ENCODE results near the gene PKP1. TPM values are rescaled to one million over a fixed set of nuclear protein-coding genes. Genes with fewer than 3 reads are reported as not detected.

Gene PKP1
- total and polyA plus RNA-seq, 10 of the 15 experiments (the other 5 are each of a cell fraction or from before 2014, with no cell fraction given) = 0.03 TPM; not detected in 9

- TF ChIP-seq, protein P1, sequence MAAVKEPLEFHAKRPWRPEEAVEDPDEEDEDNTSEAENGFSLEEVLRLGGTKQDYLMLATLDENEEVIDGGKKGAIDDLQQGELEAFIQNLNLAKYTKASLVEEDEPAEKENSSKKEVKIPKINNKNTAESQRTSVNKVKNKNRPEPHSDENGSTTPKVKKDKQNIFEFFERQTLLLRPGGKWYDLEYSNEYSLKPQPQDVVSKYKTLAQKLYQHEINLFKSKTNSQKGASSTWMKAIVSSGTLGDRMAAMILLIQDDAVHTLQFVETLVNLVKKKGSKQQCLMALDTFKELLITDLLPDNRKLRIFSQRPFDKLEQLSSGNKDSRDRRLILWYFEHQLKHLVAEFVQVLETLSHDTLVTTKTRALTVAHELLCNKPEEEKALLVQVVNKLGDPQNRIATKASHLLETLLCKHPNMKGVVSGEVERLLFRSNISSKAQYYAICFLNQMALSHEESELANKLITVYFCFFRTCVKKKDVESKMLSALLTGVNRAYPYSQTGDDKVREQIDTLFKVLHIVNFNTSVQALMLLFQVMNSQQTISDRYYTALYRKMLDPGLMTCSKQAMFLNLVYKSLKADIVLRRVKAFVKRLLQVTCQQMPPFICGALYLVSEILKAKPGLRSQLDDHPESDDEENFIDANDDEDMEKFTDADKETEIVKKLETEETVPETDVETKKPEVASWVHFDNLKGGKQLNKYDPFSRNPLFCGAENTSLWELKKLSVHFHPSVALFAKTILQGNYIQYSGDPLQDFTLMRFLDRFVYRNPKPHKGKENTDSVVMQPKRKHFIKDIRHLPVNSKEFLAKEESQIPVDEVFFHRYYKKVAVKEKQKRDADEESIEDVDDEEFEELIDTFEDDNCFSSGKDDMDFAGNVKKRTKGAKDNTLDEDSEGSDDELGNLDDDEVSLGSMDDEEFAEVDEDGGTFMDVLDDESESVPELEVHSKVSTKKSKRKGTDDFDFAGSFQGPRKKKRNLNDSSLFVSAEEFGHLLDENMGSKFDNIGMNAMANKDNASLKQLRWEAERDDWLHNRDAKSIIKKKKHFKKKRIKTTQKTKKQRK (IDR thresholded peaks at IDR 0.05; ENCODE audit: low read depth, low read length) = no peak
- TF ChIP-seq TCF7 (IDR thresholded peaks at IDR 0.05; ENCODE audit: borderline replicate concordance) (no peak), CHD2 (IDR thresholded peaks at IDR 0.05; ENCODE audit: borderline replicate concordance, low read depth, low read length) (no peak), NRF1 (conservative IDR thresholded peaks at IDR 0.05; ENCODE audit: low read depth, low read length) (no peak), SMAD1 (IDR thresholded peaks at IDR 0.05; ENCODE audit: low read depth, partially characterized antibody) (no peak), LARP7 (IDR thresholded peaks at IDR 0.05) (no peak), CBX3 (IDR thresholded peaks at IDR 0.05; ENCODE audit: borderline replicate concordance, low read depth) (no peak), MYC (IDR thresholded peaks at IDR 0.05; ENCODE audit: insufficient read depth, insufficient read length, insufficient replicate concordance, low read length, severe bottlenecking) (no peak), SREBF2 (IDR thresholded peaks at IDR 0.05; ENCODE audit: low read length) (no peak)
- TF ChIP-seq, protein P2, sequence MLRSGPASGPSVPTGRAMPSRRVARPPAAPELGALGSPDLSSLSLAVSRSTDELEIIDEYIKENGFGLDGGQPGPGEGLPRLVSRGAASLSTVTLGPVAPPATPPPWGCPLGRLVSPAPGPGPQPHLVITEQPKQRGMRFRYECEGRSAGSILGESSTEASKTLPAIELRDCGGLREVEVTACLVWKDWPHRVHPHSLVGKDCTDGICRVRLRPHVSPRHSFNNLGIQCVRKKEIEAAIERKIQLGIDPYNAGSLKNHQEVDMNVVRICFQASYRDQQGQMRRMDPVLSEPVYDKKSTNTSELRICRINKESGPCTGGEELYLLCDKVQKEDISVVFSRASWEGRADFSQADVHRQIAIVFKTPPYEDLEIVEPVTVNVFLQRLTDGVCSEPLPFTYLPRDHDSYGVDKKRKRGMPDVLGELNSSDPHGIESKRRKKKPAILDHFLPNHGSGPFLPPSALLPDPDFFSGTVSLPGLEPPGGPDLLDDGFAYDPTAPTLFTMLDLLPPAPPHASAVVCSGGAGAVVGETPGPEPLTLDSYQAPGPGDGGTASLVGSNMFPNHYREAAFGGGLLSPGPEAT (IDR thresholded peaks at IDR 0.05; ENCODE audit: low read depth) = no peak
Observed at GRCh38 chr1:201336711-201337450, 53.6 kb downstream of the PKP1 start (continued).
